GM21717 (cell line): ENCODE measurements around the gene MAST4.

ENCODE experiments used
- ATAC-seq: cut with Tn5 transposase; IDR thresholded peaks from one replicate; pipeline ENCODE4 v1.9.1; 2021; ENCODE audit warnings: mild to moderate bottlenecking, moderate library complexity; ENCODE audit not compliant: unreplicated experiment

Gene MAST4

DNA sequence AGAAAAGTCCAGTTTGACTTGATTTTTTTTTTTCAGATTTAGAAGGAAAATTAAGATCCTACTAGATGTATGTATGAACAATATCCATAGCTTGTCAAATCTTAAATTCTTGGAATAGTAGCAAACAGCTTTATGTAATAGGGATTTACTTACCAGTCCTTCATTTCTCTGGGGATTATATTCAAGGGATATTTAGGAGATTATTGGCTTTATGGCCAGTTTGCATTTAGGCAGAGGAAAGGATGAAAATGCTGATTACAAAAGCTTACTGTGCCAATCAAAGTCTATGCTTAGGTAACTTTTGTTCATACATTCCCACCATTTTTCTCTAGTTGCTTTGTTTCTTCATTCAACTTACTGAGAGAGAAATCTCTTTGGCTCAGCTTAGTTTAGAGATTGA, 47.9 kb downstream of the MAST4 start:
- no peak for ATAC-seq

GRCh38 chr5:66645039-66645438, 48.8 kb downstream of the MAST4 start:
- ATAC-seq, result no peak

- no peak for ATAC-seq
Observed at GRCh38 chr5:66646570-66646969, 50.4 kb downstream of the MAST4 start.

DNA sequence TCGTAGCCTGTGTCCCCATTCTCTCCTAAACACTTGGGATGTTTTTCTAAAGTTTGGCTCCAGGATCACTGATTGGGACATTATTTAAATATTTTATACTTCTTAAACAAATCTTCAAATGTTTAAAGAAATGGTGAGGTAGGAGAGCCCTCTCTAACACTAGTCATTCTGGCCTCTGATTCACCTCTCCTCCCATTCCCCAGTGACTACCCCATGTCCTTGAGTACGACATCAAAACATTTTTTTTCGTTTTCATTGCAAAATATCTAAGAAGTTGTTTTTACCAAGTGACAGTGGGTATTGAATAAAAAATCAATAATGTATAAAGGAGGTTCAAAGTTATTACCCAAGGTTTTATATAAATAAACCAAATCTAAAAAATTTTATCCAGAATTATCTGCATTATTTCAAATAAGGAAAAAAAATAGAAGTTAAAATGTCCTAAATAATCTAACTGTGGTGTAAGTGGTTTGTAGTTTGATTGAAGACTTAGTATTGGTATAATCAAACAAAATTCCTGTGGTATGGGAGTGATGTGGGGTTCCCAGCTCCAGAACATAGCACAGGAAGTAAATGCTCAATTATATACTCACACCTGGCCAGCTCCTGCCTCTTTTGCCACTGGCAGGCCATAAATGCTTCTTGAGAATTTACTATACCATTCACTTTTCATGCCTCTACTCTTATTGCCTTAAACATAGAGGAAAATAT, 51.1 kb downstream of the MAST4 start:
- no peak for ATAC-seq

DNA sequence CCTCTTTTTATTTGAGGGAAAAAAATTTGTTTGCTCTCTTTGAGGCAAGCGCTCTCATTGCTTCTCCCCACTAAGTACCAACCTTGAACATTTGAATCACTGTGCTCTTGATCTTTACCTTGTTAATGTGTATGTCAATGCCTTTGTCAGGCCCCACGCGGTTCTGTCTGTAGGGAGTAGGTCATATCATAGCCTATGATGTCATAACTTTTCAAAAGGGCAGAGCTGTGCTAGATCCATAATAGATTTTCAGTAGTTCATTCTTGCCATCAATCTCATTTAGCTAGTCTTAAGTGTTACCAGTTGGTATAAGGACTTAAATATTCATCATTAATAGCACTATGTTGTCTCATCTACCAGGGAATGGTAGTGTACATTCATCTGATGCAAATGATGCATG, 56.6 kb downstream of the MAST4 start:
- ATAC-seq, result no peak

GRCh38 chr5:66653325-66653724, 57.1 kb downstream of the MAST4 start:
- no peak for ATAC-seq

- ATAC-seq, result no peak
Observed at GRCh38 chr5:66655395-66656324, 59.5 kb downstream of the MAST4 start.

DNA sequence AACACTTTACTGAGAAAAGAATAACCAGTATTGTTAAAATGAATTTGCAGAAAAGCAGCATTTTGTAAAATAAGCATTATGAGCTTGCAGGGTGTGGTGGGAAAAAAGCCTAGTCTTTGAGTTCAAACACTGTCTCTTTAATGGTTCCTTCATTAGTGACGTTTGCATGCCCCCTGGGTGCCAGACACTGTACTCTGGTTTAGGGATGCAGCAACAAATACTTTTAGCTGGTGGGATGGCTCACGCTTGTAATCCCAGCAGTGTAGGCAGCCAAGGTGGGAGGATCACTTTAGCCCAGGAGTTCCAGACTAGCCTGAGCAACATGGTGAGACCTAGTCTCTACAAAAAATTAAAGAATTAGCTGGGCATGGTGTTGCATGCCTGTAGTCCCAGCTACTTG, 62.3 kb downstream of the MAST4 start:
- no peak for ATAC-seq

DNA sequence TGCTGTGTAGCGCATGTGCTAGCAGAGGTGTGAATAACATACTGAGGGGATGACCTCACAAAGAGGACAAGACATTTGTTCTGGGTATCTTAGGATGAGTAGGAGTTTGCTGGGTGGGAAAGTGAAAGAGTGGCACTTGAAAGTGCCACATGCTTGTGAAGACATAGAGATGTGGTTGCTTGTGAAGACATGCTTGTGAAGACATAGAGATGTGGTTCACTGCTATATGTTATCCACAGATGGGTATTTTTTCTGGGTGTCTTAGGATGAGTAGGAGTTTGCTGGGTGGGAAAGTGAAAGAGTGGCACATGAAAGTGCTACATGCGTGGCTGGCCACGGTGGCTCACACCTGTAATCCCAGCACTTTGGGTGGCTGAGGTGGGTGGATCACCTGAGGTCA, 63.6 kb downstream of the MAST4 start:
- no peak for ATAC-seq

- ATAC-seq, result no peak
Observed at GRCh38 chr5:66660396-66660795, 64.2 kb downstream of the MAST4 start.

- no peak for ATAC-seq
Observed at GRCh38 chr5:66661149-66661548, 65.0 kb downstream of the MAST4 start.

DNA sequence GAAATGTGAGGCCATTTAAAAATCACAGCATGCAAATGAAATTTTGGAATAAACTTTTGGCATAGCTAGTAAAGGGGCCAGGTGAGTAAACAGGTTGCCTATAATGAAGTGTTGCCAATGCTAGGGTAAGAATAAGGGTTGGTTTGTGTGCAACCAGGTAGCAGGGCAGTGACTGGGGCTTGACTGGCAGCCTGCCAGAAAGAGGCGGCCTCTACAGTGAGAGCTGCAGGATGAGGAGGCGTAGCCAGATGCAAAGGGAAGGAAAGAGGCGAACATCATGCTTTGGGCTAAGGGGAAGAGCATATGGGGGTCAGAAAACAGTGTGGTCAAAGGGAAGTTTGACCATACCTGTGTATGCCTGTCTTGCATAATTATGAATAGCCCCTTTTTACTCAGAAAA, 70.6 kb downstream of the MAST4 start:
- no peak for ATAC-seq

GRCh38 chr5:66669086-66669861, 73.1 kb downstream of the MAST4 start:
- ATAC-seq, result no peak

- ATAC-seq, result no peak
Observed at GRCh38 chr5:66669862-66670195, 73.6 kb downstream of the MAST4 start.

- ATAC-seq, result no peak
Observed at GRCh38 chr5:66671305-66671704, 75.1 kb downstream of the MAST4 start.

GRCh38 chr5:66674802-66675201, 78.6 kb downstream of the MAST4 start:
- ATAC-seq, result no peak

DNA sequence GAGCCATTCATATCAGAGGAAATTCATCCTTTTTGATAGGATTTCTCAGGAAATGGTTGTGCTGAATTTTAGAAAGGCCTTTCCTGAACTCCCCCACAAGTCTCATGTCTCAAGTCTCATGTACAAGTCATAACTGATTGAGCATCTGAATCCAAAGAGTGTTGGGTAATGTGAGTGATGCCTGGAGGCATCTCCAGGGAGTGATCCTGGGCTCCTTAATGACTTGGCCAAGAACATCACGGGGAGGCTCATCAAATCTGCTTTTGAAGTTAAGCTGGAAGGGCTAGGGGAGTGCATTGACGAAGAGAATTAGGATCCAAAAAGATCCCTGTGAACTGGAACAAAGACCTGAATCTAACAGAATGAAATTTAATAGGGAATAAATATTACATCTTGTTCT, 79.2 kb downstream of the MAST4 start:
- ATAC-seq, result no peak

- ATAC-seq, result no peak
Observed at GRCh38 chr5:66680221-66680620, 84.0 kb downstream of the MAST4 start.

GRCh38 chr5:66680804-66681203, 84.6 kb downstream of the MAST4 start:
- ATAC-seq, result no peak

DNA sequence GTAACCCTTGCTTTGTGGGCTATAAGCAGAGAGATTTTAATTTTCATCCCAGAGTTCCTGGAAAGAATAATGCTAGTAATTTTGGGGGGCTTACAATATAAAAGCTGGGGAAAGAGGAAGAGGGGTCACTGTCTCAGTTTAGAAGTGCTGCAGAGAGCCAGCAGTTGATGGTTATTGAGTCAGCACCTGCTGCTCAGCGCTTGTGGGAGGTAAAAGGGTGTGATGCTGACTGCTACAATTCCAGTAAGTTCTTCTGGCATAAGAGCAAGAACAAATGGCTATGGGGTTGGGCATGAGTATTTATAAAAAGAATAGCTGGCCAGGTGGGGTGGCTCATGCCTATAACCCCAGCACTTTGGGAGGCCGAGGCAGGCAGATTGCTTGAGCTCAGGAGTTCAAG, 88.5 kb downstream of the MAST4 start:
- ATAC-seq, result no peak

GRCh38 chr5:66689522-66690220, 93.5 kb downstream of the MAST4 start:
- no peak for ATAC-seq
